Nasal cavity respiratory epithelium epithelial cell of viscerocranial mucosa (primary cell): ENCODE data around the gene DMRT2. TPM values are rescaled to one million over a fixed set of nuclear protein-coding genes. Genes with fewer than 3 reads are reported as not detected.

Experiments used
- total RNA-seq: library from RNA; depleted of rRNA; stranded (reverse); fragments of >200 nt; gene quantifications from 2 replicates; pipeline ENCODE4 v1.2.3, GENCODE V29; 2014

Gene DMRT2
- total RNA-seq = under 0.01 and 0.50 TPM in 2 replicates

DNA sequence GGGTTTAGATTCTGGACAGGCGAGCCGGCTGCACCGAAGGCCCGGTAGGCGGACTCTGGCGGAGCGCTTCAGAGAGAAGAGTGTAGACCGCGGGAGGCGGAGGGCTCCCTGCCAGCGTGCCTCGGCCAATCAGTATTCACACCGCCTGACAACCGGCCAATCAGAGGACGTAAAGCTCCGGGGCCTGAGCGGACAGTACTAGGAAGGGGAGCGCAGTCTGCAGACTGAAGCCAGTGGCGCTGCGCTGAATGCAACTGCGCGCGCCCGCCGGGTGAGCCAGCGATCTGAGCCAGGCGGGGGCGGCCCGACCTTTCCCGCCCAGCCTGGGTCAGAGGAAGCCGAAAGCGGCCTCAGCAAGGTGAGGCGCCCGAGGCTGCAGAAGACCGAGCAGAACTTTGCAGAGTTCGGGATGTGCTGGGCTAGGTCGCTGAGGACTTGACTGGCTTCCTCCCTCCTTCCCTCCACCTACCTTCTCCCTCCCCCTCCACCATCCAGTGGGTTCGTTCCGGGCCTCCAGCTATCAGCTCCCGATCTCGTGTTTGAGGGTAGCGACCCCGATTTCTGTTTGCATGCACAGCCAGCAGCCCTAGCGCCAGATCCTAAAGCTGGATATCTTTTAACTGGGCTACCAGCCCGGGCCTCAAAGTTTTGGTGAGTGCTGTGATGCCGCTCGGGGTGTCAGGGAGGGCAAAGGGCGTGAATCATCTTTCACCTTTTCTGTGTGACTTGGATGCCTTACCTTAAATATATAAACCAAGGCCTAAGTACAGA, at the start of gene DMRT2:
DMRT2 (plus strand) TSS at position 233 of the 771 bp plus-strand sequence. CDS start 1,257 bp downstream, outside the sequence.

Other genes with a start within 250 kb of the DMRT2 start
- not detected in 2 replicates for gene DMRT1, start 208.7 kb upstream of the DMRT2 start, total RNA-seq
- gene DMRT3, start 73.7 kb upstream of the DMRT2 start, total RNA-seq = not detected in 2 replicates